Measurements from ENCODE around the gene BBS1.
"Not testable (repeated sequence)": the region's sequence is repeated elsewhere in the genome, so short reads cannot be mapped to it uniquely, and the experiment has no call there.

Gene BBS1

DNA sequence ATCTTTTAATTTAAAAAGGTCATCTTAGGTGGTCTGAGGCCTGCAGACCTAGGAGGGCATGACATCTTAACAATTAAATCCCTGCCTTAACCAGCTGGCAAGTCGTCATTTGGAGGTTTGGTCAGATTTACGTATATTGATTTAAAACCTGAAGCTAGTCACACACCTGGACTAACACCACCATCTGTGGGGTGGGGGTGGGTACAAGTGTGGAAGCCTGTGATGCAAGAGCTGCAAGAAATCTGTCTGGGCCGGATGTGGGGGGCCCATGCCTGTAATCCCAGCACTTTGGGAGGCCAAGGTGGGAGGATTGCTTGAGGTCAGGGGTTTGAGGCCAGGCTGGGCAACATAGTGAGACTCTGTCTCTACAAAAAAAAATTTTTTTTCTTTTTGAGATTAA lies 70.8 kb downstream of the BBS1 start:
- Histone ChIP-seq H2AFZ (ENCODE audit: low read length) (no peak overlapping the region), H3K9me2 (replicated peaks; ENCODE audit: low read depth, low read length) (no peaks in the 10 kb centered on the region), H3F3A (ENCODE audit: low read depth) (no peaks in the 10 kb centered on the region), H3K79me2 (ENCODE audit: insufficient read depth, low read length) (no peaks in the 10 kb centered on the region), H4K20me1 (ENCODE audit: insufficient read depth, low read length, poor library complexity, severe bottlenecking) (no peaks in the 10 kb centered on the region), H3K36me3 (ENCODE audit: insufficient read depth, low read length) (no peaks in the 10 kb centered on the region), H3K9me3 (ENCODE audit: insufficient read depth, low read depth, low read length) (no peaks in the 10 kb centered on the region; the same call in 1 of the 2 replicates), H3K4me1 (ENCODE audit: insufficient read depth, low read length, poor library complexity, severe bottlenecking) (no peaks in the 10 kb centered on the region), H3K9ac (ENCODE audit: low read depth, low read length, poor library complexity, severe bottlenecking) (no peak overlapping the region), H3K4me2 (ENCODE audit: low read depth, low read length, poor library complexity, severe bottlenecking) (no peak overlapping the region), H3K4me3 (ENCODE audit: low read length, poor library complexity, severe bottlenecking) (no peak overlapping the region), H3K27me3 (ENCODE audit: insufficient read depth, low read length, poor library complexity, severe bottlenecking) (no peaks in the 10 kb centered on the region)
- TF ChIP-seq, protein P1, sequence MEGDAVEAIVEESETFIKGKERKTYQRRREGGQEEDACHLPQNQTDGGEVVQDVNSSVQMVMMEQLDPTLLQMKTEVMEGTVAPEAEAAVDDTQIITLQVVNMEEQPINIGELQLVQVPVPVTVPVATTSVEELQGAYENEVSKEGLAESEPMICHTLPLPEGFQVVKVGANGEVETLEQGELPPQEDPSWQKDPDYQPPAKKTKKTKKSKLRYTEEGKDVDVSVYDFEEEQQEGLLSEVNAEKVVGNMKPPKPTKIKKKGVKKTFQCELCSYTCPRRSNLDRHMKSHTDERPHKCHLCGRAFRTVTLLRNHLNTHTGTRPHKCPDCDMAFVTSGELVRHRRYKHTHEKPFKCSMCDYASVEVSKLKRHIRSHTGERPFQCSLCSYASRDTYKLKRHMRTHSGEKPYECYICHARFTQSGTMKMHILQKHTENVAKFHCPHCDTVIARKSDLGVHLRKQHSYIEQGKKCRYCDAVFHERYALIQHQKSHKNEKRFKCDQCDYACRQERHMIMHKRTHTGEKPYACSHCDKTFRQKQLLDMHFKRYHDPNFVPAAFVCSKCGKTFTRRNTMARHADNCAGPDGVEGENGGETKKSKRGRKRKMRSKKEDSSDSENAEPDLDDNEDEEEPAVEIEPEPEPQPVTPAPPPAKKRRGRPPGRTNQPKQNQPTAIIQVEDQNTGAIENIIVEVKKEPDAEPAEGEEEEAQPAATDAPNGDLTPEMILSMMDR (conservative IDR thresholded peaks at IDR 0.05; ENCODE audit: low read length), result no peak
- no peak for TF ChIP-seq EZH2phosphoT487 (IDR thresholded peaks at IDR 0.05; ENCODE audit: borderline replicate concordance)

DNA sequence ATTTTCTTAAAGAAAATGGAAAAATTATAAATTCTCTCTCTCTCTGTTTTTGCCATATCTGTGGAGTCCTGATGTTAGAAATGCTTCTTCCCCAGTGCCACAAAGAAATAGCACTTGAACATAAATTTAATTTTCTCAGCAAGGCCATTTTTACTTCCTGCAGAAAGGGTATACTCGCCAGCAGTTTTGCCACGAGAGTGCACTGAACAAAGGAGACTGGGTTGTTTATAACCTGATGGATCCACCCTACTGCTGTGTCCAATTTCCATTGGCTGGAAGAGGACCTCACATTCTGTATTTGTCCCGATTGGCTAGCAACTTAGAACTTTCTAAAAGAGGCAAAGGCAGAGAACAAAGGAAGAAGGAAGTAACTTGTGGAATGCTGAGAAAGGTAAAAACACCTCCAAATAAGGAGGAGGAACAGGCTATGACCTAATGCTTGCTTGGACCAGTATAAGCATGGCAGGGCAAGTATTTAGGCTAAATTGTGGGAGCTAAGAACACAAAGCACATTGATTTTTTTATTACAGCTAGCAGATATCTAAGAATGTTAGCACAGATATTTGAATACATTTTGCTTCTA lies 72.2 kb downstream of the BBS1 start:
- not testable (repeated sequence) for H3K9me2 ChIP-seq (replicated peaks; ENCODE audit: low read depth, low read length); H3K4me1 ChIP-seq (ENCODE audit: insufficient read depth, low read length, poor library complexity, severe bottlenecking); H3F3A ChIP-seq (ENCODE audit: low read depth); H3K9ac ChIP-seq (ENCODE audit: low read depth, low read length, poor library complexity, severe bottlenecking); H3K4me3 ChIP-seq (ENCODE audit: low read length, poor library complexity, severe bottlenecking); H3K36me3 ChIP-seq (ENCODE audit: insufficient read depth, low read length); H4K20me1 ChIP-seq (ENCODE audit: insufficient read depth, low read length, poor library complexity, severe bottlenecking); H3K4me2 ChIP-seq (ENCODE audit: low read depth, low read length, poor library complexity, severe bottlenecking); H2AFZ ChIP-seq (ENCODE audit: low read length); H3K79me2 ChIP-seq (ENCODE audit: insufficient read depth, low read length); H3K9me3 ChIP-seq (ENCODE audit: insufficient read depth, low read depth, low read length); H3K27me3 ChIP-seq (ENCODE audit: insufficient read depth, low read length, poor library complexity, severe bottlenecking)
